Smooth muscle cell (in vitro differentiated cells): ENCODE measurements around the gene ROR1. TPM values are rescaled to one million over a fixed set of nuclear protein-coding genes. Genes with fewer than 3 reads are reported as not detected.

ENCODE experiments used
- DNase-seq: peaks from one replicate; lab custom pipeline; 2025; ENCODE audit not compliant: unreplicated experiment; lab: John Stamatoyannopoulos, UW
- H2AFZ ChIP-seq: fragments of 200-600 bp; sonication (generic); 2 replicates; pipeline ENCODE4 v1.6.0; 2016; ENCODE audit warnings: antibody characterized with exemption, low read depth, mild to moderate bottlenecking
- H3F3A ChIP-seq: fragments of 200-600 bp; sonication (generic); 2 replicates; pipeline ENCODE4 v1.6.0; 2017; ENCODE audit warnings: antibody characterized with exemption, low read depth
- H3K27ac ChIP-seq: fragments of 200-600 bp; sonication (generic); 2 replicates; pipeline ENCODE4 v1.5.1; 2016; ENCODE audit warnings: low read depth, mild to moderate bottlenecking
- H3K27me3 ChIP-seq: fragments of 200-600 bp; sonication (generic); 2 replicates; pipeline ENCODE4 v1.6.1; 2016; ENCODE audit warnings: low read depth, mild to moderate bottlenecking
- H3K36me3 ChIP-seq: fragments of 200-600 bp; sonication (generic); 2 replicates; pipeline ENCODE4 v1.5.1; 2016; ENCODE audit warnings: low read depth
- H3K4me1 ChIP-seq: fragments of 200-600 bp; sonication (generic); 2 replicates; pipeline ENCODE4 v1.5.1; 2016; ENCODE audit warnings: low read depth
- H3K4me2 ChIP-seq: fragments of 200-600 bp; sonication (generic); 2 replicates; pipeline ENCODE4 v1.6.0; 2016; ENCODE audit warnings: mild to moderate bottlenecking
- H3K4me3 ChIP-seq: fragments of 200-600 bp; sonication (generic); 2 replicates; pipeline ENCODE4 v1.5.1; 2016; ENCODE audit warnings: mild to moderate bottlenecking
- H3K79me2 ChIP-seq: fragments of 200-600 bp; sonication (generic); 2 replicates; pipeline ENCODE4 v1.6.0; 2016; ENCODE audit warnings: low read depth, mild to moderate bottlenecking
- H3K9ac ChIP-seq: fragments of 200-600 bp; sonication (generic); 2 replicates; pipeline ENCODE4 v1.6.0; 2016; ENCODE audit warnings: low read depth
- H3K9me3 ChIP-seq: fragments of 200-600 bp; sonication (generic); replicated peaks from 2 replicates; pipeline ENCODE4 v1.5.1; 2016; ENCODE audit warnings: low read depth
- H4K20me1 ChIP-seq: fragments of 200-600 bp; sonication (generic); 2 replicates; pipeline ENCODE4 v1.6.0; 2016; ENCODE audit warnings: low read depth
- CTCF ChIP-seq: fragments of 200-600 bp; sonication (generic); IDR thresholded peaks from 2 replicates; pipeline ENCODE4 v1.5.1; 2017; ENCODE audit warnings: borderline replicate concordance, mild to moderate bottlenecking, antibody characterized with exemption; ENCODE audit not compliant: insufficient read depth, poor library complexity, severe bottlenecking
- WGBS: methylation state at CpG from one replicate; pipeline ENCODE4 v1.1.7; 2016; ENCODE audit warnings: low lambda C conversion rate; 5-methylcytosine and 5-hydroxymethylcytosine counted together
- polyA plus RNA-seq: library from polyadenylated mRNA; unstranded; fragments of >200 nt; fragmentation: Nextera tagmentation; extraction: Ambion mirVana; gene quantifications from 2 replicates; pipeline ENCODE4 v1.2.1, GENCODE V29; 2016
- total RNA-seq: library from RNA; depleted of rRNA; stranded (reverse); fragments of >200 nt; gene quantifications from 2 replicates; pipeline ENCODE4 v1.2.3, GENCODE V29; 2014

ROR1 gene
- total and polyA plus RNA-seq, 2 experiments from 2014 or later = 3.3 to 7.2 TPM

GRCh38 chr1:63843884-63844283, 70.1 kb downstream of the ROR1 start:
- Histone ChIP-seq H2AFZ (no peak overlapping the region), H3K79me2 (peaks cover 12% of the 10 kb centered on the region), H3K9ac (no peak overlapping the region), H3K9me3 (no peaks in the 10 kb centered on the region), H3K27me3 (no peaks in the 10 kb centered on the region), H3K4me2 (no peak overlapping the region), H3K27ac (no peak overlapping the region), H3K36me3 (no peaks in the 10 kb centered on the region), H4K20me1 (no peaks in the 10 kb centered on the region), H3K4me1 (peaks cover 45% of the 10 kb centered on the region), H3F3A (no peaks in the 10 kb centered on the region), H3K4me3 (no peak overlapping the region)
- DNase-seq = no peak
- TF ChIP-seq CTCF = no peak
- 32% methylated on average over 2 of the region's 2 CpGs for WGBS

GRCh38 chr1:63845346-63845745, 71.5 kb downstream of the ROR1 start:
- 88% methylated on average over 1 of the region's 1 CpG for WGBS
- Histone ChIP-seq H3F3A (no peaks in the 10 kb centered on the region), H3K4me3 (no peak overlapping the region), H3K4me2 (no peak overlapping the region), H3K9me3 (no peaks in the 10 kb centered on the region), H2AFZ (no peak overlapping the region), H3K36me3 (no peaks in the 10 kb centered on the region), H3K79me2 (peaks cover 4% of the 10 kb centered on the region), H3K27me3 (no peaks in the 10 kb centered on the region), H3K9ac (no peak overlapping the region), H4K20me1 (no peaks in the 10 kb centered on the region), H3K4me1 (peaks cover 53% of the 10 kb centered on the region), H3K27ac (no peak overlapping the region)
- TF ChIP-seq CTCF = no peak
- no peak for DNase-seq

GRCh38 chr1:63847308-63847910, 73.6 kb downstream of the ROR1 start:
- 95% methylated on average over 9 of the region's 9 CpGs for WGBS
- H2AFZ ChIP-seq = no peak overlapping the region

More at GRCh38 chr1:63847308-63847910, 73.6 kb downstream of the ROR1 start:
- H3K9ac ChIP-seq = no peak overlapping the region
- no peaks in the 10 kb centered on the region for H4K20me1 ChIP-seq
- no peaks in the 10 kb centered on the region for H3K36me3 ChIP-seq
- H3K79me2 ChIP-seq = no peaks in the 10 kb centered on the region
- H3K27me3 ChIP-seq = no peaks in the 10 kb centered on the region
- H3K27ac ChIP-seq = no peak overlapping the region
- H3K4me2 ChIP-seq = no peak overlapping the region
- H3K9me3 ChIP-seq = no peaks in the 10 kb centered on the region
- peaks cover 53% of the 10 kb centered on the region for H3K4me1 ChIP-seq
- H3K4me3 ChIP-seq = no peak overlapping the region
- H3F3A ChIP-seq = no peaks in the 10 kb centered on the region
- no peak for TF ChIP-seq CTCF
- no peak for DNase-seq
